ENCODE results near the gene MCM5. TPM values are rescaled to one million over a fixed set of nuclear protein-coding genes. Genes with fewer than 3 reads are reported as not detected.
A peak's percentile ranks its signal among the peaks of the same experiment; 100 is the strongest.
"Not testable (repeated sequence)": the region's sequence is repeated elsewhere in the genome, so short reads cannot be mapped to it uniquely, and the experiment has no call there.

MCM5 gene
- 10 to 100 TPM; 63.6 to 69.0 (median 64.1) TPM for polyA plus RNA-seq (ENCODE audit: insufficient read length in 3 of 3)

DNA sequence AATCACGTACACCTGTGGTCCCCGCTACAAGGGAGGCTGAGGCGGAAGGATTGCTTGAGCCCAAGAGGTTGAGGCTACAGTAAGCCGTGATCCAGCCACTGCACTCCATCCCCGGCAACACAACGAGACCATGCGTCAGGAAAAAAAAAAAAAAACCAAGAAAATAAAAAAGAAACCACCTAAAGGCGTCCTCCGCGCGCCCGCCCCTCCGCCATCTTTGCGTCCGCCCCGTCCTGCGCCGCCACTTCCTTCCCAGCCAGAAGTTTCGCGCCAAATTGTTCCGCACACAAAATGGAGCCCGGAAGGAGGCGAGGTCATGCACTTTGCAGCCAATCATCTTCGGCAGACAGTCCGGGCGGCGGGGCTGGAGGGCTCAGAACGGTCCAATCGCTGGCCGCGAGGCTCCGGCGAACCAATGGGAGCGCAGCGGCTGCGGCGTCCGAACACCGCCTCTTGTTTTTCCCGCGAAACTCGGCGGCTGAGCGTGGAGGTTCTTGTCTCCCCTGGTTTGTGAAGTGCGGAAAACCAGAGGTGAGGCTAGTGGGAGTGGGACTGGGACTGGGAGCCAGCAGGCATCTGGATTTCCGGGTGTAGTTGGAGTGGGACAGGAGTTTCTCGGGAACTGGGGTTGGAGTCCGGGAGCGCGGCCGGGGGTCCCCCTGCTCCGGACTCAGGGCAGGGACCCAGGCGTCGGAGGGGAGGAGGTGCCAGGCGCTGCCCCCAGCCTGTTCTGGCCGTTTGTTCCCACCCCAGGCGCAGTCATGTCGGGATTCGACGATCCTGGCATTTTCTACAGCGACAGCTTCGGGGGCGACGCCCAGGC is at the start of gene MCM5:
TSS of gene MCM5 (plus strand) at position 463 of the 823 bp plus-strand sequence. CDS start at position 762, 299 bp downstream.
- peak; percentile 91 to 96 (median 95) for DNase-seq (ENCODE audit: low read depth in 3 of 3, low spot score in 2 of 3)

- peak; percentile 74 to 79 (median 78) for DNase-seq (ENCODE audit: low read depth in 3 of 3, low spot score in 2 of 3)
Measured at GRCh38 chr22:35350539-35351503, 49.1 kb upstream of the MCM5 start.

DNA sequence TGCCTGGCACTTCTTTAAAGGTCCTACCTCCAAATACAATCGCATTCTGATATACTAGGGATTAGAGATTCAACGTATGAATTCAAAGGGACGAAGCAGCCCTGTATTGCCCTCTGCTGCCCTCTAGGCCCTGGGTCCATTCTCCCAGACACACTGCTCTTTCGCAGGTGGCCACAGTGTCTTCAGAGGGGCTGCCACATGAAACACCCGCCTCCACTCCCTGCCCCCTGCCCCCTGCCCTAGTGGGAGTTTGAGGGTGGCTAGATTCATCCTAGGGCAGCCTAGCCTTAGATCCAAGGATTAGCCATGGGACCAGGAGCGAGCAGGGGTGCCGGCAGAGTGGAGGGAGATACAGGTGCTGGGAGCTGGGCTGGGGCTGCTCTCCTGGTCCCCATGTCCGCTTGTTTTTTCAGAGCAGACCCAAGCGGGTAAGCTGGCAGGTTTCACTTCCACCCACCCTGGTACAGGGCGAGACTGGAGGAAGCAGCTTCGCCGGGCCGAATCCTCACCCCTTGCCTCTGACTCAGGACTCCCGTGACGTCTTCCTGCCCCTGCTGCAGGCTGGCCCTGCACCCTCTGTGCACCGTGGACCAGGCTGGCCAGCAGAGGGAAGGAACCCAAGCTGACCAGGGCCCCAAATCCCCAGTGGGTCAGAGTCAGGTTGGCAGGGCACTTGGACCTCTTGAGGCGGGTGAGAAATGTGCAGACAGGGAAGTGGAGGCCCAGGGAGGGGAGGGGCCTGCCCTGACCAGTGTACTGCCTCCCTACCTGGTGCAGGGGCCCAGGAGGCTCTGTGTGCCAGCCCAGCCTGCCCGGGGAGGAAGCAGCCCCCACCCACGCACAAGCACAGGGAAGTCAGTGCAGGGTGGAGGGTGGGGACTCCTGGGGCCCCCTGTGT is 47.5 kb upstream of the MCM5 start:
- DNase-seq (ENCODE audit: low read depth in 3 of 3, low spot score in 2 of 3) = no peak

DNA sequence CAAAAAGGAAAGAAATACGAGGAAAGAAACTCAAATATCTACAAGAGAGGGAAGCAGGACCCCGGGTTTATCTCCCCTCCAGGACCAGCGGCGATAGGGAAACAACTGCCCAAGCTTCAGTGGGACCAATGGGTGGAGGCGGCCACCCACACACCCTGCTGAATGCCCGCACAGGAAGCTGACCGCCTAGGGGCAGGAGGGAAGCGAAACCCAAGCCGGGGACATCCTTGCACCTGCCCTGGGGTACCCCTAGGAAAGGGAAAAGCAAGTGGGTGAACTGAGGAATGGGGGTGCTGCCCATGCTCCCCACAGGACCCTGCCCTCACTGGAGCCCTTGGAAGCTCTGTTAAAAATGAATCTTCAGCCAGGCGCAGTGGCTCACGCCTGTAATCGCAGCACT is 46.6 kb upstream of the MCM5 start:
- no peak for DNase-seq (ENCODE audit: low read depth in 3 of 3, low spot score in 2 of 3)

DNA sequence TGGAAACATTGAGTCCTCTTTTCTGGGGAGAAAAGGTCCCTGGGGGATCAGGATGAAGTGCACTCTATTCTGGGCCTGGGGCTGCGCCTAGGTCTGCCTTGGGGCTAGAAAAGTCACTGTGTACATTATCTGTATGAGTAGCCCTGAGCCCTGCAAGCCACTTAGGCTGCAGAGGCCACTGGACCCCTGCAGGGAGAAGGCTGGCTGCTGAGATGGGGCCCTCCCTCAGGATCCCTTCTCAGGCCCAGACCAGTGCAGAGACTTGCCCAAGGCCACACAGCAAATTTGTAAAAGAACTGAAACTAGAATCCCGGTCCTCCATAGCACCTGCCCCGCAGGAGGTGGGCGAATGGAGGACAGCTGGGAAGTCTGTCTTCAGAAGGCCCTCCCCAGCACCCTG is 45.9 kb upstream of the MCM5 start:
- DNase-seq (ENCODE audit: low read depth in 3 of 3, low spot score in 2 of 3) = no peak

GRCh38 chr22:35357883-35358621 is 41.9 kb upstream of the MCM5 start:
- DNase-seq (ENCODE audit: low read depth in 3 of 3, low spot score in 2 of 3) = no peak

DNA sequence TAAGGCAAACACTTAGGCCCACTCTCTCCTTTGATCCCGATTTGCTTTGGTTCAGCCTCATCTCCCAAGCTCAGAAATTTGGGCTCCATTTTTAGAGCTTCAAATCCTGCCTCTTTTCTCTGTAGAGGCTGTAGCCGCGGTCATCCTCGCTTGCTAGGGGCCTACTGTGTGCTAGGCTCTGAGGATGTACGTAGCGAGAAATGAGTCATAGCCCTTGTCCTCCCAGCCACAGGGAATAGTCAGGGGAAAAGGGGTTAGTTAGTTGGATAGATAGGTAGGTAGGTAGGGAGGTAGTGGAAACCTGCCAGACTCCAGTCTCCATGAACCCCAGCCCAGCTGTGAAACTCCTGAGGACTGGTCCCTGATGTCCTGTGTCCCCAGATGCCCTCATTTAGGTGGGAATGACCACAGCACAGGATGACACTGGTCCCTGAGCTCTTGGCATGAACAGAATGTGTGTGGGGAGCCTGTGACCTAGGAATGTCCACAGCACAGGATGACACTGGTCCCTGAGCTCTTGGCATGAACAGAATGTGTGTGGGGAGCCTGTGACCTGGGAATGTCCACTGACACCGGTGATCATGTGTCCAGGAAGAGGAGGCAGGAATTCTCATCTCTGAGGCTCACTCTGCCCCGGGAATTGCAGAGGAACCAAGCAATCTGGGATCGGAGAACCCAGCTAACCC is 40.4 kb upstream of the MCM5 start:
- no peak for DNase-seq (ENCODE audit: low read depth in 3 of 3, low spot score in 2 of 3)

DNA sequence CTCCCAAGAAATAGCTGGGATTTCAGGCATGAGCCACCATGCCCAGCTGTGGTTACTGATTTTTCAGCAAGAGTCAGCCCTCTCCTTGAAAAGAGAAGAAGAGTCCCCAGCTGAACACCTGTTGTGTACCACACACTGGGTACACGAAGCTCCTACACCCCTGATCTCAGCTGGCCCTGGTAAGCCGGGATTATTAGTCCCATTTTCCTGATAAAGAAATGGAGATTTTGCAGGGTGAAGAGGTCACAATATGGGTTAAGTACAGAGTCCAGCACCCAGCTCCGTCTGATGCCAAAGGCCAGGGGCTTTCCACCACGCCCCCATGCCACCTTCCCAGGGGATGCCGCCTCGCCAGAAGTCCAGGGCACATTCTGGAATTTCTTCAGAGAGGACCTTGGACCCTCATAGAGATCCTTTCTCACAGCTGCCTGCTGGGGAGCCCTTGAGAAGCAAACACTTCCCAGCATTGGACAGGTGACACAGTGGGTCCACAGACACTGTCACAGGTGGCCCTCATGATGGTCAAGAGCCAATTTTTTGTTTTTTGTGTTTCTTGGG is 38.9 kb upstream of the MCM5 start:
- DNase-seq (ENCODE audit: low read depth in 3 of 3, low spot score in 2 of 3) = no peak

GRCh38 chr22:35363566-35364086 is 36.3 kb upstream of the MCM5 start:
- DNase-seq (ENCODE audit: low read depth in 3 of 3, low spot score in 2 of 3) = no peak

GRCh38 chr22:35364230-35364629 is 35.7 kb upstream of the MCM5 start:
- DNase-seq (ENCODE audit: low read depth in 3 of 3, low spot score in 2 of 3) = not testable (repeated sequence)

DNA sequence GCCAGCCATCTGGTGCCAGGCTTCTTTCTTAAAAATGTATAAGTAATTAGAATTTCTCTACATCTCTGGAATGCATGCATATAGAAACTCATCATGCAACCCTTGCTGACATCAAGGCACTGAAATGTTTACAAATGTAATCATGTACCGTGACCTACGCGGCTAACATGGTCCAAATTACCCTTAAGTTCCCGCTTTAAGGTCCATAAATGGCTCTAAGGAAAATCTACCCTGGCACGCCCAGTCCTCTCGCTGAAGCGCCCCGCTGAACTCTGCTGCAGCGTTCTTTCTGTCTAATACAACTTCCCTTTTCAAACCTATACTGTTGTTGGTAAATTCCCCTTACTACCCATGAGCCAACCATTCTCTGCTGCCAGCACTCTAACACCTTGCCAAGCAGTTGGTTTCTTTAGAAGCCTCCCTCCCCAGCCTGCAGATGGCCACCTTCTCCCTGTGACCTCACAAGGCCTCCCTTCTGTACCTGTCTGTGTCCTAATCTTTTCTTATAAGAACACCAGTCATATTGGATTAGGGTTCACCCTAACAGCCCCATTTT is 32.5 kb upstream of the MCM5 start:
- DNase-seq (ENCODE audit: low read depth in 3 of 3, low spot score in 2 of 3) = no peak

DNA sequence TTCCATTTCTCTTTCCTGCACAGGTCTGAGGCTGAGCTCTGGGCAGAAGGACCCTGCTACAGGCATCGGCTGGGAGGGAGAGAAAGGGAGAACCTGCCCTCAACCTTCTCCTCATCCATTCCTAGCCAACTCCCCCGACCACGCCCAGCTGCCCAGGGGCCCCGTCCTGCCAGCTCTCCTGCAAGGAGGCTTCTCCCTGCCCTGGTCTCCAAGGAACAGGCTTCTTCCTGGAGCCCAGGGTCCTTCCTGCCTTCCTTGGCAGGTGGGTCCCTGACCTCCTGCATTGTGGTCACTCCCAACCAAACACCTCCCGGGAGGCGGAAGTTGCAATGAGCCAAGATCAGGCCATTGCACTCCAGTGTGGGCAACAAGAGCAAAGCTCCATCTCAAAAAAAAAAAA is 31.6 kb upstream of the MCM5 start:
- DNase-seq (ENCODE audit: low read depth in 3 of 3, low spot score in 2 of 3) = no peak

GRCh38 chr22:35369996-35370395 is 29.9 kb upstream of the MCM5 start:
- no peak for DNase-seq (ENCODE audit: low read depth in 3 of 3, low spot score in 2 of 3)

GRCh38 chr22:35373781-35374180 is 26.2 kb upstream of the MCM5 start:
- DNase-seq (ENCODE audit: low read depth in 3 of 3, low spot score in 2 of 3) = no peak

GRCh38 chr22:35375031-35375430 is 24.9 kb upstream of the MCM5 start:
- DNase-seq (ENCODE audit: low read depth in 3 of 3, low spot score in 2 of 3) = no peak

DNA sequence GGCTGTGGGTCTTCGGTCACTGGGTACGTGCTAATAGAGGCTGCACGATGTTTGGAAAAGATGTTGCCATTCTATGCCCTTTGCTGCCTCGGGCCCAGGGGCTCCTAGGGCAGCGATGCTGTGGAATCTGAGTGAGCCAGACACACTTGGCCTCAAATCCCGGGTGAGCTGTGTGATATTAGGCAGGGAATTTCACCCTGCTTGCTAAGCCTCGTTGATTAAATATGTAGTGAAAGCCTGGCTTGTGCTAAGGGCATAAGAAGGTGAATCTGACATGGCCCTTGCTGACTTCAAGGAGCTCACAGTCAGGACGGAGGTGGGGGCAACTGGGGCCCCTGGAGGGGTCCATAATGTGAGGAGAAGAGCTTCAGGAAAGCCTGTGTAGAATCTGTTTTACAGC is 24.4 kb upstream of the MCM5 start:
- DNase-seq (ENCODE audit: low read depth in 3 of 3, low spot score in 2 of 3) = no peak

GRCh38 chr22:35376728-35377472 is 23.0 kb upstream of the MCM5 start:
- peak; percentile 86 to 94 (median 92) for DNase-seq (ENCODE audit: low read depth in 3 of 3, low spot score in 2 of 3)

GRCh38 chr22:35377735-35378134 is 22.2 kb upstream of the MCM5 start:
- DNase-seq (ENCODE audit: low read depth in 3 of 3, low spot score in 2 of 3) = no peak
